Ishikawa (cell line): ENCODE data around the gene FAM124A.
A peak's percentile ranks its signal among the peaks of the same experiment; 100 is the strongest.

Source experiments
- CEBPB ChIP-seq: IDR thresholded peaks from 2 replicates; pipeline ENCODE4 v1.6.1; 2012
- CREB1 ChIP-seq: IDR thresholded peaks from 2 replicates; pipeline ENCODE4 v1.6.1; 2012; ENCODE audit warnings: low read depth
- EGR1 ChIP-seq: IDR thresholded peaks from 2 replicates; pipeline ENCODE4 v1.6.1; 2012
- EP300 ChIP-seq: IDR thresholded peaks from 2 replicates; pipeline ENCODE4 v1.6.1; 2012; ENCODE audit warnings: borderline replicate concordance
- FOXM1 ChIP-seq: IDR thresholded peaks from 2 replicates; pipeline ENCODE4 v1.6.1; 2012; ENCODE audit warnings: low read depth, borderline replicate concordance
- NFIC ChIP-seq: IDR thresholded peaks from 2 replicates; pipeline ENCODE4 v1.6.1; 2012
- RAD21 ChIP-seq: IDR thresholded peaks from 2 replicates; pipeline ENCODE4 v1.6.1; 2012; ENCODE audit warnings: low read depth
- REST ChIP-seq: IDR thresholded peaks from 2 replicates; pipeline ENCODE4 v1.6.1; 2012; ENCODE audit warnings: low read depth, mild to moderate bottlenecking
- TAF1 ChIP-seq: IDR thresholded peaks from 2 replicates; pipeline ENCODE4 v1.6.1; 2012; ENCODE audit warnings: low read depth, mild to moderate bottlenecking
- TCF12 ChIP-seq: IDR thresholded peaks from 2 replicates; pipeline ENCODE4 v1.6.1; 2012; ENCODE audit warnings: low read depth
- TEAD4 ChIP-seq: IDR thresholded peaks from 2 replicates; pipeline ENCODE4 v1.6.1; 2012
- YY1 ChIP-seq: IDR thresholded peaks from 2 replicates; pipeline ENCODE4 v1.6.1; 2012; ENCODE audit warnings: low read depth
- ZBTB7A ChIP-seq: IDR thresholded peaks from 2 replicates; pipeline ENCODE4 v1.6.1; 2012; ENCODE audit warnings: low read depth
- TF ChIP-seq, protein P1 (sequence below): IDR thresholded peaks from 2 replicates; pipeline ENCODE4 v1.6.1; 2012
- TF ChIP-seq, protein P2 (sequence below): IDR thresholded peaks from 2 replicates; pipeline ENCODE4 v1.6.1; 2012

Gene FAM124A

DNA sequence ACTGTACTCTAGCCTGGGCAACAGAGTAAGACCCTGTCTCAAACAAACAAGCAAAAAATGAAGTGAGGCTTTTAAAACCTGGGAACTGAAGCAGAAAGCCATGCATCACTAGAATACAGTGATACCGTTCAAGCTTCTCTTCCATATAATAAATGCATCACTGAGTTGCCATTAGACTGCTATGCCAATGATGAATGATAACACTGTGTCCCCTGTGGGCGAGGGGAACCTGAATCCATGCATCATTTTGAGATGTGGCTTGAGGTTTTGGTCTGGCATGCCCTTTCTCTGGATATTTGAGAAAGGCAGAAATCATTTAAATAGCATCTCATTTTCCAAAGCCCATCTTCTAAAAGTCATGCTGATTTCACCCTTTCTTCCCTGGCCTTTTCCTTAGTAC is 1.5 kb upstream of the FAM124A start:
- no peak for TF ChIP-seq CREB1
- TF ChIP-seq REST: no peak
- TF ChIP-seq EGR1: no peak

GRCh38 chr13:51221108-51221507 is 1.1 kb upstream of the FAM124A start:
- TF ChIP-seq NFIC (no peak), CEBPB (no peak), RAD21 (no peak), ZBTB7A (no peak), YY1 (no peak), EGR1 (no peak), TCF12 (no peak), TAF1 (no peak), EP300 (no peak), REST (no peak), FOXM1 (no peak), CREB1 (no peak), TEAD4 (no peak)
- TF ChIP-seq, protein P1, sequence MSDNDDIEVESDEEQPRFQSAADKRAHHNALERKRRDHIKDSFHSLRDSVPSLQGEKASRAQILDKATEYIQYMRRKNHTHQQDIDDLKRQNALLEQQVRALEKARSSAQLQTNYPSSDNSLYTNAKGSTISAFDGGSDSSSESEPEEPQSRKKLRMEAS: no peak
- TF ChIP-seq, protein P2, sequence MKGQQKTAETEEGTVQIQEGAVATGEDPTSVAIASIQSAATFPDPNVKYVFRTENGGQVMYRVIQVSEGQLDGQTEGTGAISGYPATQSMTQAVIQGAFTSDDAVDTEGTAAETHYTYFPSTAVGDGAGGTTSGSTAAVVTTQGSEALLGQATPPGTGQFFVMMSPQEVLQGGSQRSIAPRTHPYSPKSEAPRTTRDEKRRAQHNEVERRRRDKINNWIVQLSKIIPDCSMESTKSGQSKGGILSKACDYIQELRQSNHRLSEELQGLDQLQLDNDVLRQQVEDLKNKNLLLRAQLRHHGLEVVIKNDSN: no peak

DNA sequence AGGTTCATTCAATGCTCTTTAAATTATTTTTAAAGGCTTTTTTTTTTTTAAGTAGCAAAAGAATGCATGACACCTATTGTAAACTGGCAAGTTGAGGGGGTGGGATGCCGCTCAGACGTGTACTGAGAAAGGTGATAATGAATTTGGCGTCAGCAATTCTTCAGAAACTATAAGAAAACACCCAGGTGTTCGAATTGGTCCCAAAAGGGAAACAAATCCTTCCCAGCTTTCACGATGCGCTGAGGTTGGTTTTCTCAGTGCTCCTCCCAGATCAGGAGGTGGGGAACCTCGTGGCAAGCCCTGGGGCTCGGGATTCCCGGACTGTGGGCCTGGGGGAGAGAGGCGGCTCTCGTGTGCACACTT is 543 bp upstream of the FAM124A start:
- TF ChIP-seq ZBTB7A (no peak), TCF12 (0 out of 2 replicates have a peak, but pooled peaks have one; percentile 22), FOXM1 (no peak), EP300 (no peak), TAF1 (no peak), CREB1 (no peak), RAD21 (no peak), CEBPB (no peak)

DNA sequence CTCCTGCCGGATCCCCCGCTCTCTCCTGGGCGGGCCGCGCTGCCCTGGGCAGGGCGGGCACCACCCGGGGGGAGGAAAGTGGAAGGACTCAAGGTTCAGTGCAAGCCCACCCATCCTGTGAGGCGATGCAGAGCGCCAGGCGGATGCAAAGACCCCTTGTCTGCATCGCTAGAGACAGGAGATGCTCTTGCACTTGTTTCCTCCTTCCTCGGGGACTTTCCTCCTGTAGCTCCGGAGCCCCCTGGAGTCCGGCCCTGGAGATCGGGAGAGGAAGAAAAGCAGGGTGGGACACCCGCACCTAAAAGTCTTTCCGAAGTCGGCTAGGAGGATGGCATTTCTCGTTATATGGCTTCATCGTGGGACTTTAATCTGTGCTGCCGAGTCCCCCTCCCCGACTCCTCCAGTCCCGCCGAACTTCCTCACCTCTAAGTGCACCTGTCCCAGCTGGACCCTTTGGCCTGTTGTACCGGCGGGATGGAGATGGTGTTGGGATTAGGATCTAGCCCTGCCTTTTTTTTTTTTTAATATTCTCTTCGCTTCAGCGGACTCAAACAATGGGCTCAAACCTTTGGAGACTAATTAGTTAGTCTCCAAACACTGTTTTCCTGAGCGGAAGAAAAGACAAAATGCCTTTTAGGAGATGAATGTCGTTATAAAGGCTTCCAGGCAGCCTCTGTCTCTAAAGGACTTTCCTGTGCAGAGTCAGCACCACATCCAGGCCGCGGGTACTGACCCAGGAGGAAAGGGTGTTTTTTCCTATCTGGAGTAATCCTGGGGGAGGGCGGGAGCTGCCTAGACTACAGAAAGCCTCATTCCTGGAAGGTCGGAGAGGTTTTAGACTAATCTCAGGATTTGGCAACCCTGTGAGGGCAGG is 725 bp downstream of the FAM124A start:
- peak; percentile 24; the same call in 1 of the 2 replicates for TF ChIP-seq EP300
- peak; percentile 15; the same call in 1 of the 2 replicates for TF ChIP-seq FOXM1
- TF ChIP-seq RAD21: no peak; the same call in 1 of the 2 replicates
- TF ChIP-seq CREB1: no peak
- no peak for TF ChIP-seq EGR1
- peak; percentile 60 for TF ChIP-seq TCF12

- TF ChIP-seq FOXM1 (no peak), REST (no peak), EGR1 (no peak), TEAD4 (no peak), TAF1 (no peak), NFIC (no peak), CREB1 (no peak), RAD21 (no peak), ZBTB7A (no peak), CEBPB (no peak), YY1 (no peak), EP300 (no peak), TCF12 (no peak)
- TF ChIP-seq, protein P1: no peak
- TF ChIP-seq, protein P2: no peak
These were observed 1.5 kb downstream of the FAM124A start for GRCh38 chr13:51223560-51224270.
